K562 (cell line): ENCODE results near the gene ROBO2. TPM values are rescaled to one million over a fixed set of nuclear protein-coding genes. Genes with fewer than 3 reads are reported as not detected.

Source experiments
- ATAC-seq: fragments of 200-7000 bp; cut with Tn5 transposase; 3 replicates; pipeline ENCODE4 v1.9.1; 2020; ENCODE audit warnings: moderate library complexity
- BruUV-seq: library from RNA; stranded (reverse); fragments of 400-500 nt; replicated peaks from 2 replicates; lab custom pipeline; 2021; lab: Mats Ljungman, UMichigan
- CTCF ChIA-PET: fragments of 300-600 bp; formaldehyde crosslinking; extraction: SDS; loops from one replicate; lab custom pipeline; 2021; ENCODE audit warnings: low intra/inter-chr PET ratio; lab: Yijun Ruan, JAX
- POLR2A ChIA-PET: fragments of 300-600, 350-650 bp; sonication (Branson Sonifier 250); formaldehyde crosslinking; extraction: SDS; loops from one replicate; lab custom pipeline; 2021; ENCODE audit warnings: antibody characterized with exemption, inconsistent platforms; lab: Yijun Ruan, JAX
- DNase-seq, 4 experiments: peaks; one replicate each; pipeline versions ENCODE4 v3.0.0 to v3.0.0-alpha.2; 2011 to 2018; ENCODE audit warnings: low spot score in 3 of 4, mixed read lengths in 3 of 4; ENCODE audit errors: extremely low read depth in 1 of 4
- FAIRE-seq: peaks from 2 replicates; lab custom pipeline; 2011; peaks lifted over from hg19 to GRCh38; lab: Jason Lieb, UNC
- H2AFZ ChIP-seq: 2 replicates; pipeline ENCODE4 v1.6.0; 2011; ENCODE audit warnings: low read depth, low read length, control low read depth, inconsistent platforms
- H3K27ac ChIP-seq: fragments of 200-600 bp; 3 replicates; pipeline ENCODE4 v1.8.0; 2011; ENCODE audit warnings: low read depth, mild to moderate bottlenecking, control low read depth, inconsistent platforms, low read length, moderate library complexity, mixed read lengths; ENCODE audit errors: extremely low read depth
- H3K27me3 ChIP-seq, 2 experiments: fragments of 300-600 bp in 1 of 2; 2 replicates in 1 of 2; 3 replicates in 1 of 2; pipeline versions ENCODE4 v1.6.0 to v1.8.0; 2011; ENCODE audit warnings: inconsistent platforms in 2 of 2, low read length in 2 of 2, mild to moderate bottlenecking in 1 of 2, mixed read lengths in 1 of 2, moderate library complexity in 1 of 2; ENCODE audit not compliant: control insufficient read depth in 2 of 2, insufficient read depth in 2 of 2
- H3K36me3 ChIP-seq: fragments of 300-600 bp; 3 replicates; pipeline ENCODE4 v1.8.0; 2011; ENCODE audit warnings: mild to moderate bottlenecking, low read length, inconsistent platforms; ENCODE audit not compliant: control insufficient read depth, insufficient read depth
- H3K4me1 ChIP-seq, 2 experiments: fragments of 200-600 bp in 1 of 2; replicated peaks in 1 of 2; 2 replicates in 1 of 2; 3 replicates in 1 of 2; pipeline versions ENCODE4 v1.5.1 to v1.8.0; 2011; ENCODE audit warnings: inconsistent platforms in 2 of 2, low read length in 2 of 2, mild to moderate bottlenecking in 1 of 2, mixed read lengths in 1 of 2, moderate library complexity in 1 of 2; ENCODE audit not compliant: control insufficient read depth in 2 of 2, insufficient read depth in 2 of 2
- H3K4me2 ChIP-seq: 2 replicates; pipeline ENCODE4 v1.6.1; 2011; ENCODE audit warnings: low read length, control low read depth, inconsistent platforms, mixed read lengths; ENCODE audit not compliant: insufficient read depth
- H3K4me3 ChIP-seq: fragments of 200-600 bp; sonication (generic), shearing (Covaris generic); 2 replicates; pipeline ENCODE4 v1.5.1; 2016; ENCODE audit warnings: control low read depth, inconsistent platforms
- H3K79me2 ChIP-seq: fragments of 200-600 bp; 3 replicates; pipeline ENCODE4 v1.8.0; 2011; ENCODE audit warnings: low read length, inconsistent platforms; ENCODE audit not compliant: control insufficient read depth, insufficient read depth
- H3K9ac ChIP-seq, 2 experiments: 2 replicates each; pipeline versions ENCODE4 v1.6.0 to v1.6.1; 2011; ENCODE audit warnings: low read depth in 2 of 2, low read length in 2 of 2, control low read depth in 1 of 2, inconsistent platforms in 1 of 2, mild to moderate bottlenecking in 1 of 2, mixed read lengths in 1 of 2; ENCODE audit not compliant: insufficient read depth in 1 of 2
- H3K9me1 ChIP-seq: one replicate; pipeline ENCODE4 v1.6.0; 2011; ENCODE audit warnings: inconsistent platforms, mild to moderate bottlenecking, low read length, moderate library complexity; ENCODE audit not compliant: control insufficient read depth, insufficient read depth
- H3K9me3 ChIP-seq: replicated peaks from 2 replicates; pipeline ENCODE4 v1.5.1; 2011; ENCODE audit warnings: low read depth, low read length, inconsistent platforms; ENCODE audit not compliant: control insufficient read depth, insufficient read depth
- H4K20me1 ChIP-seq: replicated peaks from 2 replicates; pipeline ENCODE4 v1.6.1; 2011; ENCODE audit warnings: low read length, inconsistent platforms, mixed read lengths; ENCODE audit not compliant: control insufficient read depth, insufficient read depth
- HSF4 ChIP-seq: fragments of 250-450 bp; sonication (Bioruptor Pico); IDR thresholded peaks from 2 replicates; pipeline ENCODE4 v2.1.2; 2022; ENCODE audit warnings: mild to moderate bottlenecking, moderate library complexity, borderline replicate concordance
- MBD2 ChIP-seq: sonication (generic); IDR thresholded peaks from 2 replicates; pipeline ENCODE4 v1.6.1; 2016; ENCODE audit warnings: low read depth, borderline replicate concordance
- MITF ChIP-seq: IDR thresholded peaks from 2 replicates; pipeline ENCODE4 v1.6.1; 2014; ENCODE audit warnings: antibody characterized with exemption
- NFE2L1 ChIP-seq: fragments of 450-650 bp; IDR thresholded peaks from 2 replicates; pipeline ENCODE4 v1.6.1; 2016; ENCODE audit warnings: missing genetic modification characterization, low read depth, mild to moderate bottlenecking, missing compliant biosample characterization, moderate library complexity, borderline replicate concordance
- NFIC ChIP-seq: fragments of 450-650 bp; IDR thresholded peaks from 2 replicates; pipeline ENCODE4 v1.6.1; 2017; ENCODE audit warnings: mild to moderate bottlenecking, inconsistent platforms
- SLC30A9 ChIP-seq: fragments of 250-450 bp; sonication (Bioruptor Pico); IDR thresholded peaks from 2 replicates; pipeline ENCODE4 v1.8.0; 2022; ENCODE audit warnings: mild to moderate bottlenecking, moderate library complexity
- SREBF1 ChIP-seq: fragments of 150-350 bp; IDR thresholded peaks from 2 replicates; pipeline ENCODE4 v1.6.1; 2014; ENCODE audit warnings: antibody characterized with exemption, low read depth, low read length, borderline replicate concordance
- TFAP4 ChIP-seq: sonication (generic); formaldehyde crosslinking; IDR thresholded peaks from 2 replicates; pipeline ENCODE4 v1.8.0; 2022; ENCODE audit warnings: missing genetic modification reagents, mild to moderate bottlenecking, moderate library complexity, borderline replicate concordance
- TGIF2 ChIP-seq: sonication (generic); formaldehyde crosslinking; IDR thresholded peaks from 2 replicates; pipeline ENCODE4 v1.8.1; 2022; ENCODE audit warnings: mild to moderate bottlenecking, missing genetic modification reagents, moderate library complexity
- TOE1 ChIP-seq, 2 experiments: fragments of 450-650 bp in 1 of 2; sonication (generic) in 1 of 2; formaldehyde crosslinking in 1 of 2; IDR thresholded peaks; 2 replicates each; pipeline versions ENCODE4 v1.7.1 to v1.8.0; 2016 to 2022; ENCODE audit warnings: borderline replicate concordance in 2 of 2, mild to moderate bottlenecking in 2 of 2, antibody characterized with exemption in 1 of 2, inconsistent platforms in 1 of 2, low read depth in 1 of 2, missing genetic modification reagents in 1 of 2, moderate library complexity in 1 of 2
- ZNF212 ChIP-seq: fragments of 450-650 bp; formaldehyde crosslinking; IDR thresholded peaks from 2 replicates; pipeline ENCODE4 v1.4.0; 2020; ENCODE audit warnings: mild to moderate bottlenecking
- WGBS: fragments of 100-300 bp; shearing (Covaris generic); methylation state at CpG from one replicate; pipeline ENCODE4 v1.1.6; 2016; ENCODE audit warnings: low coverage, mixed read lengths; ENCODE audit not compliant: insufficient coverage; ENCODE audit errors: missing lambda C conversion rate; 5-methylcytosine and 5-hydroxymethylcytosine counted together
- in situ Hi-C: fragments of 300-500 bp; cut with MboI; formaldehyde crosslinking; loops from 4 replicates; pipeline ENCODE4 v1.15.0; 2018; ENCODE audit warnings: inconsistent platforms, mixed read lengths
- intact Hi-C: fragments of 100-400 bp; cut with micrococcal nuclease; formaldehyde crosslinking; loops from 2 replicates; pipeline ENCODE4 v1.14.2; 2022
- polyA plus RNA-seq, 8 experiments: library from polyadenylated mRNA; depleted of rRNA in 4 of 8; stranded (reverse) in 5 of 8; unstranded in 3 of 8; fragments of >200 nt; fragmentation: Nextera tagmentation in 2 of 8; fragmentation: Illumina TruSeq in 1 of 8; extraction: Ambion mirVana in 2 of 8; extraction: Trizol in 1 of 8; gene quantifications; 2 replicates each; pipeline versions ENCODE4 v1.2.1 to v1.2.3, GENCODE V29; 2011 to 2014; ENCODE audit warnings: inconsistent platforms in 1 of 8, missing spikeins in 1 of 8
- total RNA-seq, 7 experiments: library from RNA; depleted of rRNA in 6 of 7; stranded (reverse); fragments of >200 nt in 6 of 7; fragmentation: Illumina TruSeq in 2 of 7; extraction: Trizol in 2 of 7; gene quantifications; 2 replicates each; pipeline versions ENCODE4 v1.2.1 to v1.2.3, GENCODE V29; 2011 to 2021; ENCODE audit warnings: low replicate concordance in 1 of 7

ROBO2 gene
- total and polyA plus RNA-seq, 9 of the 15 experiments (the other 6 are each of a cell fraction or from before 2014, with no cell fraction given): 0.84 to 3.0 (median 1.7) TPM

- no peak overlapping the region for H3K4me3 ChIP-seq
- 9% methylated on average over 2 of the region's 2 CpGs for WGBS
- ATAC-seq (no peak), FAIRE-seq (no peak), DNase-seq (no peak)
- H4K20me1 ChIP-seq: no peaks in the 10 kb centered on the region
- H3K9ac ChIP-seq: no peak overlapping the region
- H3K36me3 ChIP-seq: no peaks in the 10 kb centered on the region
- no peak overlapping the region for H3K27ac ChIP-seq
- no peak for TF ChIP-seq NFIC
- TF ChIP-seq MBD2: no peak
- no peak for TF ChIP-seq NFE2L1 (tag)
- no peak overlapping the region for H2AFZ ChIP-seq
- POLR2A ChIA-PET: interaction anchor here (1.1 kb wide), 1 partner anchor 55 kb away, joined by 3 read pairs; no protein-coding TSS in a partner anchor
- no peaks in the 10 kb centered on the region; the same call in 1 of the 3 replicates for H3K79me2 ChIP-seq
- H3K4me1 ChIP-seq: no peaks in the 10 kb centered on the region
- no peaks in the 10 kb centered on the region for H3K9me1 ChIP-seq
- no peaks in the 10 kb centered on the region for H3K27me3 ChIP-seq
- no peak overlapping the region for H3K4me2 ChIP-seq
- in situ Hi-C loops (no loop called here), intact Hi-C loops (no loop called here)
- BruUV-seq: no TSS peak
- H3K9me3 ChIP-seq: no peaks in the 10 kb centered on the region
- CTCF ChIA-PET: no interaction called here
These were observed 12.2 kb downstream of the ROBO2 start for GRCh38 chr3:77052051-77052501.

- H4K20me1 ChIP-seq: no peaks in the 10 kb centered on the region
- no TSS peak for BruUV-seq
- CTCF ChIA-PET: no interaction called here
- in situ Hi-C loops: no loop called here
- no peaks in the 10 kb centered on the region for H3K27me3 ChIP-seq
- FAIRE-seq: no peak
- DNase-seq: no peak
- intact Hi-C loops: no loop called here
- TF ChIP-seq SLC30A9 (CRISPR knock-in tag): no peak
- no peak for TF ChIP-seq TGIF2 (CRISPR knock-in tag)
- no peak for TF ChIP-seq ZNF212 (CRISPR knock-in tag)
- no peak for TF ChIP-seq HSF4 (CRISPR knock-in tag)
- no peak for TF ChIP-seq MITF
- no peak for TF ChIP-seq TOE1 (IDR thresholded peaks at IDR 0.05; ENCODE audit: borderline replicate concordance)
- TF ChIP-seq TOE1 (CRISPR knock-in tag; IDR thresholded peaks at IDR 0.05; ENCODE audit: borderline replicate concordance, low read depth): no peak
- TF ChIP-seq SREBF1: no peak
- no peak for TF ChIP-seq TFAP4 (CRISPR knock-in tag)
- H3K4me3 ChIP-seq: no peak overlapping the region
- H3K4me1 ChIP-seq: no peaks in the 10 kb centered on the region
- H2AFZ ChIP-seq: no peak overlapping the region
- POLR2A ChIA-PET: no interaction called here
- H3K36me3 ChIP-seq: no peaks in the 10 kb centered on the region
- H3K9me1 ChIP-seq: no peaks in the 10 kb centered on the region
- no peak overlapping the region for H3K27ac ChIP-seq
- no peak overlapping the region for H3K9ac ChIP-seq
- H3K9me3 ChIP-seq: no peaks in the 10 kb centered on the region
- 6% methylated on average over 2 of the region's 2 CpGs for WGBS
- no peak overlapping the region for H3K4me2 ChIP-seq
- H3K79me2 ChIP-seq: no peaks in the 10 kb centered on the region; the same call in 1 of the 3 replicates
- no peak for ATAC-seq
These were observed 13.1 kb downstream of the ROBO2 start for GRCh38 chr3:77052733-77053670.
